PC-3 (cell line): Measurements from ENCODE around the gene ACTR3C.
"Not testable (repeated sequence)": the region's sequence is repeated elsewhere in the genome, so short reads cannot be mapped to it uniquely, and the experiment has no call there.

ENCODE experiments used
- EZH2 ChIP-seq: fragments of 300-600 bp; sonication (generic); IDR thresholded peaks from one replicate; pipeline ENCODE4 v1.6.1; 2017; ENCODE audit warnings: antibody characterized with exemption, mild to moderate bottlenecking, low read length; ENCODE audit not compliant: unreplicated experiment
- EZH2phosphoT487 ChIP-seq: fragments of 300-600 bp; sonication (generic); IDR thresholded peaks from 2 replicates; pipeline ENCODE4 v1.6.1; 2018; ENCODE audit warnings: mild to moderate bottlenecking, antibody characterized with exemption, low read length, borderline replicate concordance
- TF ChIP-seq, protein P1 (sequence below): fragments of 300-600 bp; sonication (generic); conservative IDR thresholded peaks from 2 replicates; pipeline ENCODE4 v1.5.1; 2017; ENCODE audit warnings: antibody characterized with exemption, low read depth, mild to moderate bottlenecking, low read length

DNA sequence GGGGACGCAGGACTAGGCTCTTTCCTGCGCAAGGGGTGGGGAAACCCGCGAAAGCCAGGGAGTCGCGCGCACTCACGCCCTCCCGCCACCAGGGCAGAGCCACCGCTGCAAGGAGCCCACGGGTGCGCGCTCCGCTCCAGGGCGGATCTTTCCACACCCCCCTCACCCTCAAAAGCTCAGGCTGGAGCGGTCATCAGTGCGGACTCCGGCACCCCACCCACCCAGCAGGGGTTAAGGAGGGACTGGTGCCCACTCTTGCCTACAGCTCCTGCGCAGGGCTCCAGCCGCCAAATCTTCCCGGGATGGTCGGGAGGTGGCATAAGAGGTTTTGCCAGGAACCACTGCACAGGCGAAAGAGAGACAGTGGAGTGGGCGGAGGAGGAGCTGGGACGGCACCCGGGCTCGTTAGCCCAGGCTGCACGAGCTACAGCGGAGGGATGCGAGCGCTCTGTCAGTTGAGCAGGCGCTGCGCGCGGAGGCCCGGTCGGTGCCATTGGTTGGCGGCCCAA, 102.6 kb downstream of the ACTR3C start:
- not testable (repeated sequence) for TF ChIP-seq EZH2, EZH2phosphoT487
- TF ChIP-seq, protein P1, sequence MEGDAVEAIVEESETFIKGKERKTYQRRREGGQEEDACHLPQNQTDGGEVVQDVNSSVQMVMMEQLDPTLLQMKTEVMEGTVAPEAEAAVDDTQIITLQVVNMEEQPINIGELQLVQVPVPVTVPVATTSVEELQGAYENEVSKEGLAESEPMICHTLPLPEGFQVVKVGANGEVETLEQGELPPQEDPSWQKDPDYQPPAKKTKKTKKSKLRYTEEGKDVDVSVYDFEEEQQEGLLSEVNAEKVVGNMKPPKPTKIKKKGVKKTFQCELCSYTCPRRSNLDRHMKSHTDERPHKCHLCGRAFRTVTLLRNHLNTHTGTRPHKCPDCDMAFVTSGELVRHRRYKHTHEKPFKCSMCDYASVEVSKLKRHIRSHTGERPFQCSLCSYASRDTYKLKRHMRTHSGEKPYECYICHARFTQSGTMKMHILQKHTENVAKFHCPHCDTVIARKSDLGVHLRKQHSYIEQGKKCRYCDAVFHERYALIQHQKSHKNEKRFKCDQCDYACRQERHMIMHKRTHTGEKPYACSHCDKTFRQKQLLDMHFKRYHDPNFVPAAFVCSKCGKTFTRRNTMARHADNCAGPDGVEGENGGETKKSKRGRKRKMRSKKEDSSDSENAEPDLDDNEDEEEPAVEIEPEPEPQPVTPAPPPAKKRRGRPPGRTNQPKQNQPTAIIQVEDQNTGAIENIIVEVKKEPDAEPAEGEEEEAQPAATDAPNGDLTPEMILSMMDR = not testable (repeated sequence)
